Fibroblast of skin of left biceps (primary cell): ENCODE results near the gene TKTL1.

ENCODE experiments used
- DNase-seq, 2 experiments: peaks; one replicate each; pipeline ENCODE4 v3.0.0-alpha.2; 2013; ENCODE audit warnings: low read depth in 2 of 2

The TKTL1 gene

GRCh38 chrX:154378059-154378798, 82.6 kb downstream of the TKTL1 start:
- DNase-seq, result no peak

GRCh38 chrX:154378799-154379568, 83.4 kb downstream of the TKTL1 start, which contains the start of gene EMD:
TSS of gene EMD (plus strand) at chrX:154379295. CDS start at chrX:154379485, 190 bp downstream.
- DNase-seq, result peak; percentile 95

GRCh38 chrX:154379569-154379951, 84.0 kb downstream of the TKTL1 start:
- no peak for DNase-seq
